Activated CD4-positive, alpha-beta memory T cell treated with anti-CD3 and anti-CD28 coated beads for 36 hours (primary cell): ENCODE measurements around the gene SALL1. TPM values are rescaled to one million over a fixed set of nuclear protein-coding genes. Genes with fewer than 3 reads are reported as not detected.

Experiments
- CTCF ChIA-PET: fragments of 350-600 bp; sonication (Branson Sonifier 250); formaldehyde crosslinking; loops from one replicate; lab custom pipeline; 2021; ENCODE audit warnings: antibody characterized with exemption, inconsistent platforms; lab: Charles Lee
- POLR2A ChIA-PET: fragments of 350-600 bp; sonication (Branson Sonifier 250); formaldehyde crosslinking; loops from one replicate; lab custom pipeline; 2021; ENCODE audit warnings: antibody characterized with exemption; lab: Charles Lee
- DNase-seq: peaks from one replicate; pipeline ENCODE4 v3.0.0-alpha.2; 2020
- H3K27ac Mint-ChIP-seq: one replicate; pipeline ENCODE4 v1.8.0; 2021; ENCODE audit warnings: mixed read lengths
- H3K27me3 Mint-ChIP-seq: one replicate; pipeline ENCODE4 v1.8.0; 2021; ENCODE audit warnings: mixed read lengths
- H3K36me3 Mint-ChIP-seq: one replicate; pipeline ENCODE4 v1.8.0; 2021; ENCODE audit warnings: mixed read lengths
- H3K4me1 Mint-ChIP-seq: one replicate; pipeline ENCODE4 v1.8.0; 2021; ENCODE audit warnings: low read depth, mixed read lengths
- H3K4me3 Mint-ChIP-seq: one replicate; pipeline ENCODE4 v1.8.0; 2021; ENCODE audit warnings: mild to moderate bottlenecking, mixed read lengths
- H3K9me3 Mint-ChIP-seq: one replicate; pipeline ENCODE4 v1.8.0; 2021; ENCODE audit warnings: mixed read lengths
- intact Hi-C: fragments of 100-400 bp; cut with micrococcal nuclease; formaldehyde crosslinking; loops from one replicate; pipeline ENCODE4 v1.15.1; 2023
- total RNA-seq, 2 experiments: library from RNA; stranded (reverse); gene quantifications; one replicate each; pipeline ENCODE4 v1.2.3, GENCODE V29; 2021

The SALL1 gene
- total RNA-seq, 2 experiments from 2014 or later: not detected

GRCh38 chr16:51112323-51112722 is 38.7 kb downstream of the SALL1 start:
- no peak overlapping the region for H3K4me3 Mint-ChIP-seq
- H3K9me3 Mint-ChIP-seq: no peaks in the 10 kb centered on the region
- DNase-seq: no peak
- H3K4me1 Mint-ChIP-seq: no peaks in the 10 kb centered on the region
- no peak overlapping the region for H3K27ac Mint-ChIP-seq
- CTCF ChIA-PET: no interaction called here
- H3K27me3 Mint-ChIP-seq: peaks cover 37% of the 10 kb centered on the region
- intact Hi-C loops: no loop called here
- POLR2A ChIA-PET: no interaction called here
- no peaks in the 10 kb centered on the region for H3K36me3 Mint-ChIP-seq

- Mint-ChIP-seq H3K27ac (no peak overlapping the region), H3K27me3 (peaks cover 37% of the 10 kb centered on the region), H3K4me3 (no peak overlapping the region), H3K9me3 (no peaks in the 10 kb centered on the region), H3K36me3 (no peaks in the 10 kb centered on the region), H3K4me1 (no peaks in the 10 kb centered on the region)
- ChIA-PET CTCF (no interaction called here), POLR2A (no interaction called here)
- DNase-seq: no peak
- intact Hi-C loops: no loop called here
Measured at GRCh38 chr16:51111759-51112158, 39.3 kb downstream of the SALL1 start.

- intact Hi-C loops: no loop called here
Measured at GRCh38 chr16:51110700-51111157, 40.3 kb downstream of the SALL1 start.

GRCh38 chr16:51109173-51109572 is 41.9 kb downstream of the SALL1 start:
- peaks cover 20% of the 10 kb centered on the region for H3K27me3 Mint-ChIP-seq

More at GRCh38 chr16:51110700-51111157, 40.3 kb downstream of the SALL1 start:
- Mint-ChIP-seq H3K9me3 (no peaks in the 10 kb centered on the region), H3K36me3 (no peaks in the 10 kb centered on the region), H3K27me3 (peaks cover 33% of the 10 kb centered on the region), H3K4me1 (no peaks in the 10 kb centered on the region), H3K27ac (no peak overlapping the region), H3K4me3 (no peak overlapping the region)
- POLR2A ChIA-PET: no interaction called here
- CTCF ChIA-PET: no interaction called here
- DNase-seq: no peak

GRCh38 chr16:51107742-51108141 is 43.3 kb downstream of the SALL1 start:
- no peaks in the 10 kb centered on the region for H3K9me3 Mint-ChIP-seq
- H3K4me1 Mint-ChIP-seq: no peaks in the 10 kb centered on the region
- peaks cover 12% of the 10 kb centered on the region for H3K27me3 Mint-ChIP-seq
- H3K36me3 Mint-ChIP-seq: no peaks in the 10 kb centered on the region
- CTCF ChIA-PET: no interaction called here
- no peak overlapping the region for H3K27ac Mint-ChIP-seq
- POLR2A ChIA-PET: no interaction called here
- H3K4me3 Mint-ChIP-seq: no peak overlapping the region
- no peak for DNase-seq
- intact Hi-C loops: no loop called here

More at GRCh38 chr16:51109173-51109572, 41.9 kb downstream of the SALL1 start:
- Mint-ChIP-seq H3K4me1 (no peaks in the 10 kb centered on the region), H3K36me3 (no peaks in the 10 kb centered on the region), H3K4me3 (no peak overlapping the region), H3K9me3 (no peaks in the 10 kb centered on the region), H3K27ac (no peak overlapping the region)
- intact Hi-C loops: no loop called here
- DNase-seq: no peak
- CTCF ChIA-PET: no interaction called here
- POLR2A ChIA-PET: no interaction called here

GRCh38 chr16:51106535-51106934 is 44.5 kb downstream of the SALL1 start:
- CTCF ChIA-PET: no interaction called here
- no peak overlapping the region for H3K27ac Mint-ChIP-seq
- intact Hi-C loops: no loop called here

GRCh38 chr16:51103590-51103989 is 47.5 kb downstream of the SALL1 start:
- Mint-ChIP-seq H3K27me3 (no peaks in the 10 kb centered on the region), H3K4me1 (no peaks in the 10 kb centered on the region), H3K36me3 (no peaks in the 10 kb centered on the region), H3K4me3 (no peak overlapping the region), H3K9me3 (no peaks in the 10 kb centered on the region), H3K27ac (no peak overlapping the region)
- POLR2A ChIA-PET: no interaction called here
- intact Hi-C loops: no loop called here
- DNase-seq: no peak
- CTCF ChIA-PET: no interaction called here

More at GRCh38 chr16:51106535-51106934, 44.5 kb downstream of the SALL1 start:
- no peak for DNase-seq
- H3K9me3 Mint-ChIP-seq: no peaks in the 10 kb centered on the region
- H3K36me3 Mint-ChIP-seq: no peaks in the 10 kb centered on the region
- no peaks in the 10 kb centered on the region for H3K4me1 Mint-ChIP-seq
- no peak overlapping the region for H3K4me3 Mint-ChIP-seq
- H3K27me3 Mint-ChIP-seq: peaks cover 5% of the 10 kb centered on the region
- POLR2A ChIA-PET: no interaction called here

GRCh38 chr16:51097729-51098128 is 53.3 kb downstream of the SALL1 start:
- ChIA-PET CTCF (no interaction called here), POLR2A (interaction anchor here (0.5 kb wide), 1 partner anchor 980 kb away, joined by 3 read pairs; no protein-coding TSS in a partner anchor)
- intact Hi-C loops: no loop called here
- no peak overlapping the region for H3K4me3 Mint-ChIP-seq
- no peaks in the 10 kb centered on the region for H3K27me3 Mint-ChIP-seq
- no peaks in the 10 kb centered on the region for H3K4me1 Mint-ChIP-seq
- H3K27ac Mint-ChIP-seq: no peak overlapping the region
- H3K36me3 Mint-ChIP-seq: no peaks in the 10 kb centered on the region
- no peaks in the 10 kb centered on the region for H3K9me3 Mint-ChIP-seq
- no peak for DNase-seq

GRCh38 chr16:51095890-51096626 is 55.0 kb downstream of the SALL1 start:
- POLR2A ChIA-PET: no interaction called here
- Mint-ChIP-seq H3K4me1 (no peaks in the 10 kb centered on the region), H3K4me3 (no peak overlapping the region), H3K36me3 (no peaks in the 10 kb centered on the region), H3K27me3 (no peaks in the 10 kb centered on the region), H3K9me3 (peaks cover 2% of the 10 kb centered on the region), H3K27ac (no peak overlapping the region)
- intact Hi-C loops: no loop called here
- CTCF ChIA-PET: no interaction called here
- no peak for DNase-seq

GRCh38 chr16:51095084-51095881 is 55.8 kb downstream of the SALL1 start:
- intact Hi-C loops: no loop called here
- H3K27me3 Mint-ChIP-seq: no peaks in the 10 kb centered on the region
- ChIA-PET CTCF (no interaction called here), POLR2A (no interaction called here)
- no peak overlapping the region for H3K27ac Mint-ChIP-seq
- H3K4me3 Mint-ChIP-seq: no peak overlapping the region
- H3K36me3 Mint-ChIP-seq: no peaks in the 10 kb centered on the region
- H3K4me1 Mint-ChIP-seq: no peaks in the 10 kb centered on the region
- peaks cover 2% of the 10 kb centered on the region for H3K9me3 Mint-ChIP-seq
- DNase-seq: no peak

- no peak overlapping the region for H3K4me3 Mint-ChIP-seq
- H3K4me1 Mint-ChIP-seq: no peaks in the 10 kb centered on the region
- intact Hi-C loops: no loop called here
- DNase-seq: no peak
- no peaks in the 10 kb centered on the region for H3K27me3 Mint-ChIP-seq
- ChIA-PET POLR2A (no interaction called here), CTCF (no interaction called here)
- peaks cover 2% of the 10 kb centered on the region for H3K9me3 Mint-ChIP-seq
- H3K36me3 Mint-ChIP-seq: no peaks in the 10 kb centered on the region
- no peak overlapping the region for H3K27ac Mint-ChIP-seq
Measured at GRCh38 chr16:51093726-51094280, 57.3 kb downstream of the SALL1 start.
